OCI-LY1 (cell line): ENCODE data around the gene PRUNE2.

Experiments used
- EZH2 ChIP-seq: fragments of 200-600 bp; sonication (generic), shearing (Covaris generic); IDR thresholded peaks from 2 replicates; pipeline ENCODE4 v1.8.0; 2017; ENCODE audit warnings: borderline replicate concordance, mixed run types, mild to moderate bottlenecking, antibody characterized with exemption, low read length, moderate library complexity, mixed read lengths
- TF ChIP-seq, protein P1 (sequence below): fragments of 200-600 bp; sonication (generic), shearing (Covaris generic); IDR thresholded peaks from 2 replicates; pipeline ENCODE4 v1.5.1; 2017; ENCODE audit warnings: mild to moderate bottlenecking, antibody characterized with exemption, low read length, moderate library complexity, mixed read lengths

DNA sequence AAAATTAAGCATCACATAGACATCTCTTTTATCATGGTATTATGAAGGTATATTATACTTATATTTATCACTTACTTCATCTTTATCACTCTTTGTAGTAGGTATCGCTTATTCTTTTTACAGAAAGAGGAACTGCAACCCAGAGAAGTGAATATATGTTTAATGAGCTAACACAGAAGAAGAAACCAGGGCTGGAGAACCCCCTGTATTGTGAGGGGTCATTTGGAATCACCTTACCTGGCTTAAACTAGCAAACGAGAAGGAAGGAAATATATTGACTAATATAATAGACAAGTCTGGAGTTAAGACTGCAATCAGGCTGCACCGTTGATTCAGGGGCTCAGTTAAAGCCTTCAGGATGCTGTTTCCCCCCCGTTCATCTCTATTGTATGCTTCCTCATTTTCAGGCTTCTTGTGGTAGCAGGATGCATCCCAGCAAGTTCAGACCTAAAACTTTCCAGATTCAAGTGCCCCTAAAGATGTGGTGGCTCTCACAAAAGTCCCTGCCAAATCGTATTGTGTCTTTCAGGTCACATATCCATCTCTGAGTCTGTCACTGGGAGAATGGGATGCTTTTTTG lies 300.5 kb downstream of the PRUNE2 start:
- TF ChIP-seq EZH2 = no peak
- TF ChIP-seq, protein P1, sequence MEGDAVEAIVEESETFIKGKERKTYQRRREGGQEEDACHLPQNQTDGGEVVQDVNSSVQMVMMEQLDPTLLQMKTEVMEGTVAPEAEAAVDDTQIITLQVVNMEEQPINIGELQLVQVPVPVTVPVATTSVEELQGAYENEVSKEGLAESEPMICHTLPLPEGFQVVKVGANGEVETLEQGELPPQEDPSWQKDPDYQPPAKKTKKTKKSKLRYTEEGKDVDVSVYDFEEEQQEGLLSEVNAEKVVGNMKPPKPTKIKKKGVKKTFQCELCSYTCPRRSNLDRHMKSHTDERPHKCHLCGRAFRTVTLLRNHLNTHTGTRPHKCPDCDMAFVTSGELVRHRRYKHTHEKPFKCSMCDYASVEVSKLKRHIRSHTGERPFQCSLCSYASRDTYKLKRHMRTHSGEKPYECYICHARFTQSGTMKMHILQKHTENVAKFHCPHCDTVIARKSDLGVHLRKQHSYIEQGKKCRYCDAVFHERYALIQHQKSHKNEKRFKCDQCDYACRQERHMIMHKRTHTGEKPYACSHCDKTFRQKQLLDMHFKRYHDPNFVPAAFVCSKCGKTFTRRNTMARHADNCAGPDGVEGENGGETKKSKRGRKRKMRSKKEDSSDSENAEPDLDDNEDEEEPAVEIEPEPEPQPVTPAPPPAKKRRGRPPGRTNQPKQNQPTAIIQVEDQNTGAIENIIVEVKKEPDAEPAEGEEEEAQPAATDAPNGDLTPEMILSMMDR = no peak
